HCT116 (cell line): ENCODE data around the gene VMP1. TPM values are rescaled to one million over a fixed set of nuclear protein-coding genes. Genes with fewer than 3 reads are reported as not detected.

Experiments used
- ATAC-seq: fragments of 200-7000 bp; cut with Tn5 transposase; 2 replicates; pipeline ENCODE4 v1.9.1; 2020; ENCODE audit warnings: mild to moderate bottlenecking, moderate library complexity
- BruUV-seq: library from RNA; stranded (reverse); fragments of 400-500 nt; replicated peaks from 2 replicates; lab custom pipeline; 2021; lab: Mats Ljungman, UMichigan
- CTCF ChIA-PET: fragments of 300-600 bp; sonication (Branson Sonifier 250); formaldehyde crosslinking; loops from one replicate; lab custom pipeline; 2021; ENCODE audit warnings: antibody characterized with exemption; lab: Charles Lee
- POLR2A ChIA-PET: fragments of 300-600, 350-600 bp; sonication (Branson Sonifier 250); formaldehyde crosslinking; loops from one replicate; lab custom pipeline; 2021; ENCODE audit warnings: antibody characterized with exemption; lab: Charles Lee
- RAD21 ChIA-PET, 2 experiments: fragments of 300-600 bp; sonication (Branson Sonifier 250); formaldehyde crosslinking; loops; one replicate each; lab custom pipeline; 2023; ENCODE audit warnings: low total read pairs in 2 of 2; ENCODE audit not compliant: uncharacterized antibody in 2 of 2, unreplicated experiment in 2 of 2, low non-redundant PET in 1 of 2; lab: Charles Lee
- DNase-seq: peaks from one replicate; pipeline ENCODE4 v3.0.0-alpha.2; 2010; ENCODE audit warnings: low read depth, low spot score
- H2AFZ ChIP-seq: fragments of 200-600 bp; shearing (Covaris generic), sonication (generic); 2 replicates; pipeline ENCODE4 v1.6.1; 2017; ENCODE audit warnings: low read depth, mixed run types, mixed read lengths, antibody characterized with exemption, low read length; ENCODE audit not compliant: poor library complexity, severe bottlenecking
- H3K27ac ChIP-seq: 2 replicates; pipeline ENCODE4 v1.5.1; 2012; ENCODE audit warnings: low read depth, low read length
- H3K27me3 ChIP-seq: fragments of 200-600 bp; sonication (generic); 2 replicates; pipeline ENCODE4 v1.6.1; 2016; ENCODE audit warnings: mixed run types, low read length, mixed read lengths; ENCODE audit not compliant: insufficient read depth
- H3K36me3 ChIP-seq, 2 experiments: fragments of 200-500 bp in 1 of 2; fragments of 200-600 bp in 1 of 2; sonication (Bioruptor generic) in 1 of 2; sonication (generic) in 1 of 2; 2 replicates each; pipeline versions ENCODE4 v1.5.1 to v1.6.1; 2014 to 2016; ENCODE audit warnings: low read length in 2 of 2, inconsistent platforms in 1 of 2, mixed read lengths in 1 of 2, mixed run types in 1 of 2; ENCODE audit not compliant: insufficient read depth in 2 of 2, control insufficient read depth in 1 of 2
- H3K4me1 ChIP-seq, 2 experiments: fragments of 200-600 bp in 1 of 2; sonication (generic) in 1 of 2; 2 replicates each; pipeline versions ENCODE4 v1.5.1 to v1.6.1; 2012 to 2017; ENCODE audit warnings: low read length in 2 of 2, inconsistent platforms in 1 of 2, mild to moderate bottlenecking in 1 of 2, mixed read lengths in 1 of 2, mixed run types in 1 of 2, moderate library complexity in 1 of 2; ENCODE audit not compliant: insufficient read depth in 2 of 2, control insufficient read depth in 1 of 2
- H3K4me2 ChIP-seq: fragments of 200-600 bp; sonication (generic); 2 replicates; pipeline ENCODE4 v1.6.1; 2017; ENCODE audit warnings: mixed run types, low read length, mixed read lengths
- H3K4me3 ChIP-seq, 2 experiments: fragments of 200-600 bp in 1 of 2; sonication (generic) in 1 of 2; replicated peaks in 1 of 2; 2 replicates each; pipeline ENCODE4 v1.5.1; 2011 to 2016; ENCODE audit warnings: low read length in 2 of 2, control low read depth in 1 of 2, low read depth in 1 of 2, mild to moderate bottlenecking in 1 of 2, mixed read lengths in 1 of 2, mixed run types in 1 of 2
- H3K79me2 ChIP-seq: fragments of 200-600 bp; sonication (generic); 2 replicates; pipeline ENCODE4 v1.6.1; 2017; ENCODE audit warnings: mild to moderate bottlenecking, mixed run types, low read length, moderate library complexity, mixed read lengths; ENCODE audit not compliant: insufficient read depth
- H3K9ac ChIP-seq: fragments of 200-600 bp; sonication (generic); 2 replicates; pipeline ENCODE4 v1.6.1; 2016; ENCODE audit warnings: low read length, mixed read lengths
- H3K9me2 ChIP-seq: fragments of 200-600 bp; sonication (generic), shearing (Covaris generic); 2 replicates; pipeline ENCODE4 v1.6.1; 2017; ENCODE audit warnings: mixed run types, mild to moderate bottlenecking, moderate library complexity; ENCODE audit not compliant: insufficient read depth
- H3K9me3 ChIP-seq, 2 experiments: fragments of 200-500 bp in 1 of 2; fragments of 200-600 bp in 1 of 2; sonication (Bioruptor generic) in 1 of 2; sonication (generic) in 1 of 2; 2 replicates each; pipeline ENCODE4 v1.6.1; 2014 to 2017; ENCODE audit warnings: low read length in 2 of 2, mixed read lengths in 2 of 2, inconsistent platforms in 1 of 2, low read depth in 1 of 2, mild to moderate bottlenecking in 1 of 2, mixed run types in 1 of 2, moderate library complexity in 1 of 2; ENCODE audit not compliant: control insufficient read depth in 1 of 2, insufficient read depth in 1 of 2
- H4K20me1 ChIP-seq: fragments of 200-600 bp; sonication (generic), shearing (Covaris generic); 2 replicates; pipeline ENCODE4 v1.6.1; 2017; ENCODE audit warnings: mixed run types, mild to moderate bottlenecking, moderate library complexity; ENCODE audit not compliant: insufficient read depth
- CBX3 ChIP-seq: IDR thresholded peaks from 2 replicates; pipeline ENCODE4 v1.6.1; 2012; ENCODE audit warnings: low read depth
- CEBPB ChIP-seq: IDR thresholded peaks from 2 replicates; pipeline ENCODE4 v1.6.1; 2012; ENCODE audit warnings: low read depth
- EGR1 ChIP-seq: IDR thresholded peaks from 2 replicates; pipeline ENCODE4 v1.6.1; 2012; ENCODE audit warnings: low read depth
- ELF1 ChIP-seq: IDR thresholded peaks from 2 replicates; pipeline ENCODE4 v1.6.1; 2012; ENCODE audit warnings: low read depth, borderline replicate concordance
- EZH2 ChIP-seq: fragments of 200-600 bp; sonication (generic); IDR thresholded peaks from 2 replicates; pipeline ENCODE4 v1.6.1; 2017; ENCODE audit warnings: antibody characterized with exemption, mixed run types
- FOSL1 ChIP-seq: IDR thresholded peaks from 2 replicates; pipeline ENCODE4 v1.6.1; 2012; ENCODE audit warnings: low read depth
- JUND ChIP-seq: IDR thresholded peaks from 2 replicates; pipeline ENCODE4 v1.6.1; 2012
- MAX ChIP-seq: IDR thresholded peaks from 2 replicates; pipeline ENCODE4 v1.6.1; 2012
- RAD21 ChIP-seq: IDR thresholded peaks from 2 replicates; pipeline ENCODE4 v1.6.1; 2012; ENCODE audit warnings: low read depth, mild to moderate bottlenecking
- SIN3A ChIP-seq: IDR thresholded peaks from 2 replicates; pipeline ENCODE4 v1.6.1; 2012; ENCODE audit warnings: low read depth
- SP1 ChIP-seq: IDR thresholded peaks from 2 replicates; pipeline ENCODE4 v1.6.1; 2012; ENCODE audit warnings: low read depth
- SRF ChIP-seq: IDR thresholded peaks from 2 replicates; pipeline ENCODE4 v1.6.1; 2012; ENCODE audit warnings: low read depth
- YY1 ChIP-seq: IDR thresholded peaks from 2 replicates; pipeline ENCODE4 v1.6.1; 2011; ENCODE audit warnings: low read length, low read depth, moderate library complexity, mild to moderate bottlenecking; ENCODE audit not compliant: insufficient replicate concordance; ENCODE audit errors: extremely low read depth
- ZFX ChIP-seq: fragments of 450-650 bp; IDR thresholded peaks from 2 replicates; pipeline ENCODE4 v1.6.1; 2017
- ZNF274 ChIP-seq: fragments of 200-500 bp; sonication (Bioruptor generic); IDR thresholded peaks from 2 replicates; pipeline ENCODE4 v1.6.1; 2014; ENCODE audit warnings: mild to moderate bottlenecking, low read depth, low read length, inconsistent platforms
- intact Hi-C: fragments of 100-400 bp; cut with micrococcal nuclease; formaldehyde crosslinking; loops from 2 replicates; pipeline ENCODE4 v1.10.0; 2022
- total RNA-seq: library from RNA; stranded (reverse); gene quantifications from one replicate; pipeline ENCODE4 v1.2.1, GENCODE V29; 2021; ENCODE audit not compliant: unreplicated experiment
- TF ChIP-seq, protein P1 (sequence below): IDR thresholded peaks from 2 replicates; pipeline ENCODE4 v1.6.1; 2011; ENCODE audit warnings: mild to moderate bottlenecking, low read length, moderate library complexity; ENCODE audit not compliant: insufficient replicate concordance; ENCODE audit errors: extremely low read depth
- TF ChIP-seq, protein P2 (sequence below): IDR thresholded peaks from 2 replicates; pipeline ENCODE4 v1.6.1; 2012

Gene VMP1
- total RNA-seq, 1 experiment from 2014 or later, result 366 TPM

- H3K4me1 ChIP-seq, result peaks cover 65 to 77% of the 10 kb centered on the region in 2 experiments
- peak overlapping the region; percentile 91 for H3K27ac ChIP-seq
- POLR2A ChIA-PET, result interaction anchor here (0.7 to 9.8 kb wide), 4 partner anchors 10 to 89 kb away, joined by 3 to 132 read pairs (median 4); no protein-coding TSS in a partner anchor
- TF ChIP-seq, protein P1, sequence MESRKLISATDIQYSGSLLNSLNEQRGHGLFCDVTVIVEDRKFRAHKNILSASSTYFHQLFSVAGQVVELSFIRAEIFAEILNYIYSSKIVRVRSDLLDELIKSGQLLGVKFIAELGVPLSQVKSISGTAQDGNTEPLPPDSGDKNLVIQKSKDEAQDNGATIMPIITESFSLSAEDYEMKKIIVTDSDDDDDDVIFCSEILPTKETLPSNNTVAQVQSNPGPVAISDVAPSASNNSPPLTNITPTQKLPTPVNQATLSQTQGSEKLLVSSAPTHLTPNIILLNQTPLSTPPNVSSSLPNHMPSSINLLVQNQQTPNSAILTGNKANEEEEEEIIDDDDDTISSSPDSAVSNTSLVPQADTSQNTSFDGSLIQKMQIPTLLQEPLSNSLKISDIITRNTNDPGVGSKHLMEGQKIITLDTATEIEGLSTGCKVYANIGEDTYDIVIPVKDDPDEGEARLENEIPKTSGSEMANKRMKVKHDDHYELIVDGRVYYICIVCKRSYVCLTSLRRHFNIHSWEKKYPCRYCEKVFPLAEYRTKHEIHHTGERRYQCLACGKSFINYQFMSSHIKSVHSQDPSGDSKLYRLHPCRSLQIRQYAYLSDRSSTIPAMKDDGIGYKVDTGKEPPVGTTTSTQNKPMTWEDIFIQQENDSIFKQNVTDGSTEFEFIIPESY, result no peak
- TF ChIP-seq JUND, result no peak
- no peak for TF ChIP-seq EZH2
- TF ChIP-seq EGR1, result no peak
- TF ChIP-seq ZNF274, result no peak
- TF ChIP-seq SP1, result no peak
- TF ChIP-seq YY1, result no peak
- TF ChIP-seq ZFX, result no peak
- TF ChIP-seq, protein P2, sequence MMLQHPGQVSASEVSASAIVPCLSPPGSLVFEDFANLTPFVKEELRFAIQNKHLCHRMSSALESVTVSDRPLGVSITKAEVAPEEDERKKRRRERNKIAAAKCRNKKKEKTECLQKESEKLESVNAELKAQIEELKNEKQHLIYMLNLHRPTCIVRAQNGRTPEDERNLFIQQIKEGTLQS, result no peak
- TF ChIP-seq ELF1, result no peak
- no peak for TF ChIP-seq SIN3A
- TF ChIP-seq SRF, result no peak
- TF ChIP-seq FOSL1, result no peak
- no peak for TF ChIP-seq MAX
- TF ChIP-seq RAD21, result no peak
- no peak for TF ChIP-seq CBX3
- no peak for TF ChIP-seq CEBPB
- TF ChIP-seq, all 23 proteins: peak for 0
- peaks cover 0 to 28% of the 10 kb centered on the region in 2 experiments; a peak in 2 of 4 replicates for H3K36me3 ChIP-seq
- BruUV-seq, result no TSS peak
- RAD21 ChIA-PET, result interaction anchor here in 1 of 2 experiments (0.7 to 0.8 kb wide), 2 partner anchors 80 to 86 kb away, joined by 3 to 4 read pairs; no protein-coding TSS in a partner anchor
- H3K9me3 ChIP-seq, result no peaks in the 10 kb centered on the region; a peak in 1 of 4 replicates
- H2AFZ ChIP-seq, result no peak overlapping the region
- intact Hi-C loops, result no loop called here
- no peak overlapping the region for H3K4me3 ChIP-seq
- peaks cover 28% of the 10 kb centered on the region for H3K79me2 ChIP-seq
- H3K4me2 ChIP-seq, result peak overlapping the region; percentile 53; the same call in 1 of the 2 replicates
- H4K20me1 ChIP-seq, result no peaks in the 10 kb centered on the region
- peak overlapping the region; percentile 56; the same call in 1 of the 2 replicates for H3K9ac ChIP-seq
- DNase-seq (no peak), ATAC-seq (no peak)
- H3K27me3 ChIP-seq, result no peaks in the 10 kb centered on the region
- H3K9me2 ChIP-seq, result no peaks in the 10 kb centered on the region
- CTCF ChIA-PET, result no interaction called here
Observed at GRCh38 chr17:59757470-59757869, 50.0 kb downstream of the VMP1 start.
